HepG2 (cell line): Measurements from ENCODE around the gene FAM43A. TPM values are rescaled to one million over a fixed set of nuclear protein-coding genes. Genes with fewer than 3 reads are reported as not detected.

Experiments used
- ATAC-seq: fragments of 200-7000 bp; cut with Tn5 transposase; 3 replicates; pipeline ENCODE4 v1.9.1; 2020; ENCODE audit warnings: mild to moderate bottlenecking, moderate library complexity
- BruUV-seq: library from RNA; stranded (reverse); fragments of 400-500 nt; replicated peaks from 2 replicates; lab custom pipeline; 2021; lab: Mats Ljungman, UMichigan
- CTCF ChIA-PET: fragments of 300-600 bp; formaldehyde crosslinking; extraction: SDS; loops from one replicate; lab custom pipeline; 2021; ENCODE audit warnings: low total read pairs, inconsistent platforms, low intra/inter-chr PET ratio; lab: Yijun Ruan, JAX
- POLR2A ChIA-PET: fragments of 350-600 bp; sonication (Branson Sonifier 250); formaldehyde crosslinking; loops from one replicate; lab custom pipeline; 2020; ENCODE audit warnings: antibody characterized with exemption, inconsistent platforms; lab: Yijun Ruan, JAX
- DNase-seq: peaks from one replicate; pipeline ENCODE4 v3.0.0-alpha.2; 2015; ENCODE audit warnings: low spot score
- FAIRE-seq: peaks from 3 replicates; lab custom pipeline; 2011; peaks lifted over from hg19 to GRCh38; lab: Jason Lieb, UNC
- H2AFZ ChIP-seq: one replicate; pipeline ENCODE4 v1.6.1; 2011; ENCODE audit warnings: low read length, inconsistent platforms
- H3K27ac ChIP-seq: fragments of 300-600 bp; 3 replicates; pipeline ENCODE4 v1.8.0; 2011; ENCODE audit warnings: mixed run types, mild to moderate bottlenecking, mixed read lengths, low read length, inconsistent platforms; ENCODE audit not compliant: insufficient read depth; ENCODE audit errors: extremely low read length
- H3K27me3 ChIP-seq, 2 experiments: fragments of 200-600 bp in 1 of 2; 2 replicates in 1 of 2; 3 replicates in 1 of 2; pipeline versions ENCODE4 v1.6.0 to v1.8.0; 2011; ENCODE audit warnings: low read length in 2 of 2, mild to moderate bottlenecking in 2 of 2, moderate library complexity in 2 of 2, inconsistent platforms in 1 of 2; ENCODE audit not compliant: insufficient read depth in 2 of 2, control insufficient read depth in 1 of 2
- H3K36me3 ChIP-seq, 2 experiments: fragments of 200-600 bp in 1 of 2; replicated peaks in 1 of 2; 2 replicates in 1 of 2; 3 replicates in 1 of 2; pipeline versions ENCODE4 v1.5.1 to v1.8.0; 2011; ENCODE audit warnings: low read length in 2 of 2, inconsistent platforms in 1 of 2; ENCODE audit not compliant: insufficient read depth in 2 of 2, control insufficient read depth in 1 of 2
- H3K4me1 ChIP-seq: 2 replicates; pipeline ENCODE4 v1.5.1; 2012; ENCODE audit warnings: low read length, inconsistent platforms; ENCODE audit not compliant: insufficient read depth
- H3K4me2 ChIP-seq: 2 replicates; pipeline ENCODE4 v1.6.0; 2011; ENCODE audit warnings: low read depth, low read length, inconsistent platforms
- H3K4me3 ChIP-seq, 3 experiments: fragments of 200-600 bp in 1 of 3; sonication (generic), shearing (Covaris generic) in 1 of 3; replicated peaks in 1 of 3; 2 replicates each; pipeline ENCODE4 v1.5.1; 2011 to 2016; ENCODE audit warnings: low read length in 3 of 3, inconsistent platforms in 2 of 3, low read depth in 2 of 3, mild to moderate bottlenecking in 2 of 3, control low read depth in 1 of 3, mixed read lengths in 1 of 3; ENCODE audit not compliant: insufficient read depth in 1 of 3
- H3K79me2 ChIP-seq: one replicate; pipeline ENCODE4 v1.6.1; 2011; ENCODE audit warnings: low read length, inconsistent platforms; ENCODE audit not compliant: insufficient read depth
- H3K9ac ChIP-seq: 2 replicates; pipeline ENCODE4 v1.6.0; 2011; ENCODE audit warnings: mild to moderate bottlenecking, low read depth, low read length, inconsistent platforms; ENCODE audit not compliant: insufficient read depth
- H3K9me3 ChIP-seq: 2 replicates; pipeline ENCODE4 v1.5.1; 2012; ENCODE audit warnings: mild to moderate bottlenecking, low read length
- H4K20me1 ChIP-seq: 2 replicates; pipeline ENCODE4 v1.6.0; 2011; ENCODE audit warnings: inconsistent platforms, mild to moderate bottlenecking, low read length, moderate library complexity; ENCODE audit not compliant: insufficient read depth
- ARNT ChIP-seq: fragments of 450-650 bp; IDR thresholded peaks from 2 replicates; pipeline ENCODE4 v1.6.1; 2017
- CBX1 ChIP-seq: IDR thresholded peaks from one replicate; pipeline ENCODE4 v1.6.1; 2016; ENCODE audit warnings: antibody characterized with exemption, low read depth
- KAT7 ChIP-seq: IDR thresholded peaks from 2 replicates; pipeline ENCODE4 v1.6.1; 2018; ENCODE audit warnings: borderline replicate concordance, missing compliant biosample characterization
- KDM3A ChIP-seq: IDR thresholded peaks from 2 replicates; pipeline ENCODE4 v1.6.1; 2018; ENCODE audit warnings: low read depth, missing compliant biosample characterization
- RFX1 ChIP-seq: fragments of 450-650 bp; IDR thresholded peaks from 2 replicates; pipeline ENCODE4 v1.6.1; 2017
- STAT5B ChIP-seq: sonication (generic); formaldehyde crosslinking; IDR thresholded peaks from 2 replicates; pipeline ENCODE4 v1.4.0; 2020; ENCODE audit warnings: missing genetic modification reagents
- TBX3 ChIP-seq: fragments of 450-650 bp; IDR thresholded peaks from 2 replicates; pipeline ENCODE4 v1.6.1; 2017; ENCODE audit warnings: antibody characterized with exemption, mild to moderate bottlenecking, inconsistent platforms, borderline replicate concordance
- TOE1 ChIP-seq: sonication (generic); formaldehyde crosslinking; IDR thresholded peaks from 2 replicates; pipeline ENCODE4 v1.4.0; 2020; ENCODE audit warnings: mild to moderate bottlenecking, missing genetic modification reagents
- YY1 ChIP-seq: IDR thresholded peaks from 2 replicates; pipeline ENCODE4 v1.6.1; 2011; ENCODE audit warnings: low read length, low read depth, moderate library complexity, mild to moderate bottlenecking; ENCODE audit not compliant: insufficient read depth, insufficient replicate concordance
- ZFAT ChIP-seq: sonication (generic); formaldehyde crosslinking; conservative IDR thresholded peaks from 2 replicates; pipeline ENCODE4 v1.8.1; 2023; ENCODE audit warnings: missing genetic modification reagents, inconsistent platforms
- ZNF124 ChIP-seq: sonication (generic); formaldehyde crosslinking; IDR thresholded peaks from 2 replicates; pipeline ENCODE4 v1.4.0; 2020; ENCODE audit warnings: missing genetic modification reagents
- ZNF251 ChIP-seq: sonication (generic); formaldehyde crosslinking; IDR thresholded peaks from 2 replicates; pipeline ENCODE4 v1.9.0; 2021; ENCODE audit warnings: mild to moderate bottlenecking, missing genetic modification reagents
- WGBS: methylation state at CpG from one replicate; pipeline ENCODE4 v1.1.6; 2017; ENCODE audit warnings: low lambda C conversion rate; 5-methylcytosine and 5-hydroxymethylcytosine counted together
- in situ Hi-C: cut with HindIII; loops from 2 replicates; pipeline ENCODE4 v1.10.0; 2017; ENCODE audit warnings: low pct_unique_long_range_greater_than_20kb; ENCODE audit not compliant: extremely low pct_ligation_motif_present
- intact Hi-C: fragments of 100-400 bp; cut with micrococcal nuclease; formaldehyde crosslinking; loops from one replicate; pipeline ENCODE4 v1.10.0; 2022; ENCODE audit not compliant: unreplicated experiment
- polyA plus RNA-seq, 8 experiments: library from polyadenylated mRNA; depleted of rRNA in 3 of 8; stranded (reverse) in 7 of 8; unstranded in 1 of 8; fragments of >200 nt; fragmentation: Illumina TruSeq in 4 of 8; extraction: Trizol in 4 of 8; gene quantifications; 2 replicates each; pipeline versions ENCODE4 v1.2.1 to v1.2.3, GENCODE V29; 2011 to 2016; ENCODE audit warnings: low read depth in 4 of 8, missing spikeins in 1 of 8, mixed read lengths in 1 of 8; ENCODE audit not compliant: insufficient read depth in 1 of 8
- total RNA-seq, 5 experiments: library from RNA; depleted of rRNA; stranded (reverse); fragments of >200 nt; fragmentation: Illumina TruSeq; extraction: Trizol; gene quantifications; 2 replicates each; pipeline ENCODE4 v1.2.3, GENCODE V29; 2016; ENCODE audit warnings: low read depth in 1 of 5
- TF ChIP-seq, protein P1 (sequence below): sonication (generic); formaldehyde crosslinking; IDR thresholded peaks from 2 replicates; pipeline ENCODE4 v1.5.0; 2020; ENCODE audit warnings: missing genetic modification reagents
- TF ChIP-seq, protein P2 (sequence below): sonication (generic); formaldehyde crosslinking; IDR thresholded peaks from 2 replicates; pipeline ENCODE4 v1.4.0; 2020; ENCODE audit warnings: missing genetic modification reagents

The FAM43A gene
- total and polyA plus RNA-seq, 2 of the 13 experiments (the other 11 are each of a cell fraction or from before 2014, with no cell fraction given): 0.91 to 1.8 TPM

DNA sequence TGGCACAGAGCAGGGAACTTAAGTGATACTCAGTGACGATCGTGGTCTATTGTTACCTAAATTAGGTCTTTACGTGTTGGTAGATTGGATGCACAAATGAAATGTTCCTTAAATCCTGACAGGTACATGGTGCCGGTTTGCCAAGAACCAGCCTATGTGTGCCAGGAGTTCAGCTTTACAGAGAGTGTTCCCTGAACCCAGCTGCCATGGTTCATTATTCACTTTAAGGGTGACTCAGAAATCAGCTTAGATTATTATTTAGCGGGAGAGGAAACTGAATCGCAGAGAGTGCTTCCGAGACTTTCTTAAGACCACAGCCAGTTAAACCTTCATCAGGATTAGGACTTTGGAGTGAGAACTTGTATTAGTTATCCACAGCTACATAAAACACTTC is 21.5 kb downstream of the FAM43A start (continued):
- TF ChIP-seq ZNF251 (CRISPR knock-in tag): no peak
- no peak for TF ChIP-seq CBX1
- no peak for TF ChIP-seq TOE1 (CRISPR knock-in tag)
- TF ChIP-seq KDM3A (CRISPR knock-in tag): no peak

DNA sequence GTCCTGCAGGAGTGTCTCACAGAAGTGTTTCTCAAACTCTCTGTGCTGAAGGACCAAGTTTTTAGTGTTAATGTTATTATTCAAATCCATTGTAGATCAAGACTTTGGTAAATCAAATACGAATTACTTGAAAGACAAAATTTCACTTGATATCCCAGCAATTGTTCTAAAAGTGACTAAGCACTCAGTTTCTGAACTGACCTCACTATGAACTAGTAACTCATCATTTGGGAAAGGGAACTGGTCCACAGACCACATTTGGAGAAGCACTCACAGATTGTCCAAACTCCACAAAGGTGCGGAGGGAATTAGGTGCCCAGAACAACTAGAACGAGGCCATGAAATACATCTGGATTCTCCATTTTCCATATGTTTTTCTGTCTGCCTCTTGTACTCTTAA is 25.6 kb downstream of the FAM43A start:
- CTCF ChIA-PET: no interaction called here
- POLR2A ChIA-PET: no interaction called here
- H3K36me3 ChIP-seq: no peaks in the 10 kb centered on the region

More for the DNA sequence above, 25.6 kb downstream of the FAM43A start:
- Histone ChIP-seq H3K9me3 (no peaks in the 10 kb centered on the region), H3K27ac (no peak overlapping the region), H3K27me3 (peaks cover 0 to 7% of the 10 kb centered on the region in 2 experiments; a peak in 2 of 5 replicates), H3K4me2 (no peak overlapping the region), H3K9ac (no peak overlapping the region), H3K79me2 (no peaks in the 10 kb centered on the region), H3K4me3 (no peak overlapping the region), H3K4me1 (peaks cover 9% of the 10 kb centered on the region; the same call in 1 of the 2 replicates), H4K20me1 (no peaks in the 10 kb centered on the region), H2AFZ (no peak overlapping the region)
- ATAC-seq: no peak
- intact Hi-C loops (no loop called here), in situ Hi-C loops (no loop called here)
- 73% methylated on average over 3 of the region's 3 CpGs for WGBS
- no peak for DNase-seq
- BruUV-seq: no TSS peak
- TF ChIP-seq ZNF124 (CRISPR knock-in tag) (no peak), STAT5B (no peak), ARNT (no peak), TBX3 (no peak), KAT7 (no peak), ZFAT (no peak), YY1 (no peak), RFX1 (no peak)
- TF ChIP-seq, protein P1, sequence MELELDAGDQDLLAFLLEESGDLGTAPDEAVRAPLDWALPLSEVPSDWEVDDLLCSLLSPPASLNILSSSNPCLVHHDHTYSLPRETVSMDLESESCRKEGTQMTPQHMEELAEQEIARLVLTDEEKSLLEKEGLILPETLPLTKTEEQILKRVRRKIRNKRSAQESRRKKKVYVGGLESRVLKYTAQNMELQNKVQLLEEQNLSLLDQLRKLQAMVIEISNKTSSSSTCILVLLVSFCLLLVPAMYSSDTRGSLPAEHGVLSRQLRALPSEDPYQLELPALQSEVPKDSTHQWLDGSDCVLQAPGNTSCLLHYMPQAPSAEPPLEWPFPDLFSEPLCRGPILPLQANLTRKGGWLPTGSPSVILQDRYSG (CRISPR knock-in tag): no peak
- TF ChIP-seq, protein P2, sequence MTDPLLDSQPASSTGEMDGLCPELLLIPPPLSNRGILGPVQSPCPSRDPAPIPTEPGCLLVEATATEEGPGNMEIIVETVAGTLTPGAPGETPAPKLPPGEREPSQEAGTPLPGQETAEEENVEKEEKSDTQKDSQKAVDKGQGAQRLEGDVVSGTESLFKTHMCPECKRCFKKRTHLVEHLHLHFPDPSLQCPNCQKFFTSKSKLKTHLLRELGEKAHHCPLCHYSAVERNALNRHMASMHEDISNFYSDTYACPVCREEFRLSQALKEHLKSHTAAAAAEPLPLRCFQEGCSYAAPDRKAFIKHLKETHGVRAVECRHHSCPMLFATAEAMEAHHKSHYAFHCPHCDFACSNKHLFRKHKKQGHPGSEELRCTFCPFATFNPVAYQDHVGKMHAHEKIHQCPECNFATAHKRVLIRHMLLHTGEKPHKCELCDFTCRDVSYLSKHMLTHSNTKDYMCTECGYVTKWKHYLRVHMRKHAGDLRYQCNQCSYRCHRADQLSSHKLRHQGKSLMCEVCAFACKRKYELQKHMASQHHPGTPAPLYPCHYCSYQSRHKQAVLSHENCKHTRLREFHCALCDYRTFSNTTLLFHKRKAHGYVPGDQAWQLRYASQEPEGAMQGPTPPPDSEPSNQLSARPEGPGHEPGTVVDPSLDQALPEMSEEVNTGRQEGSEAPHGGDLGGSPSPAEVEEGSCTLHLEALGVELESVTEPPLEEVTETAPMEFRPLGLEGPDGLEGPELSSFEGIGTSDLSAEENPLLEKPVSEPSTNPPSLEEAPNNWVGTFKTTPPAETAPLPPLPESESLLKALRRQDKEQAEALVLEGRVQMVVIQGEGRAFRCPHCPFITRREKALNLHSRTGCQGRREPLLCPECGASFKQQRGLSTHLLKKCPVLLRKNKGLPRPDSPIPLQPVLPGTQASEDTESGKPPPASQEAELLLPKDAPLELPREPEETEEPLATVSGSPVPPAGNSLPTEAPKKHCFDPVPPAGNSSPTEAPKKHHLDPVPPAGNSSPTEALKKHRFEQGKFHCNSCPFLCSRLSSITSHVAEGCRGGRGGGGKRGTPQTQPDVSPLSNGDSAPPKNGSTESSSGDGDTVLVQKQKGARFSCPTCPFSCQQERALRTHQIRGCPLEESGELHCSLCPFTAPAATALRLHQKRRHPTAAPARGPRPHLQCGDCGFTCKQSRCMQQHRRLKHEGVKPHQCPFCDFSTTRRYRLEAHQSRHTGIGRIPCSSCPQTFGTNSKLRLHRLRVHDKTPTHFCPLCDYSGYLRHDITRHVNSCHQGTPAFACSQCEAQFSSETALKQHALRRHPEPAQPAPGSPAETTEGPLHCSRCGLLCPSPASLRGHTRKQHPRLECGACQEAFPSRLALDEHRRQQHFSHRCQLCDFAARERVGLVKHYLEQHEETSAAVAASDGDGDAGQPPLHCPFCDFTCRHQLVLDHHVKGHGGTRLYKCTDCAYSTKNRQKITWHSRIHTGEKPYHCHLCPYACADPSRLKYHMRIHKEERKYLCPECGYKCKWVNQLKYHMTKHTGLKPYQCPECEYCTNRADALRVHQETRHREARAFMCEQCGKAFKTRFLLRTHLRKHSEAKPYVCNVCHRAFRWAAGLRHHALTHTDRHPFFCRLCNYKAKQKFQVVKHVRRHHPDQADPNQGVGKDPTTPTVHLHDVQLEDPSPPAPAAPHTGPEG (CRISPR knock-in tag): no peak
- no peak for FAIRE-seq
